GM23338 (cell line): ENCODE data around the gene FAM209B. TPM values are rescaled to one million over a fixed set of nuclear protein-coding genes. Genes with fewer than 3 reads are reported as not detected.

Experiments used
- ATAC-seq: fragments of 200-7000 bp; cut with Tn5 transposase; 3 replicates; pipeline ENCODE4 v1.9.1; 2020
- DNase-seq: peaks from one replicate; pipeline ENCODE4 v3.0.0-alpha.2; 2015; ENCODE audit warnings: low spot score
- H2AFZ ChIP-seq: fragments of 200-600 bp; sonication (generic); 2 replicates; pipeline ENCODE4 v1.8.0; 2016; ENCODE audit warnings: antibody characterized with exemption, mild to moderate bottlenecking, moderate library complexity
- H3F3A ChIP-seq: fragments of 200-600 bp; sonication (generic); replicated peaks from 2 replicates; pipeline ENCODE4 v1.8.0; 2017; ENCODE audit warnings: antibody characterized with exemption, mixed run types, low read depth
- H3K27ac ChIP-seq: fragments of 200-600 bp; sonication (generic); 2 replicates; pipeline ENCODE4 v1.6.1; 2016; ENCODE audit warnings: low read depth
- H3K27me3 ChIP-seq: fragments of 200-600 bp; sonication (generic); 2 replicates; pipeline ENCODE4 v1.8.0; 2016; ENCODE audit warnings: mild to moderate bottlenecking, mixed run types, moderate library complexity; ENCODE audit not compliant: insufficient read depth
- H3K36me3 ChIP-seq: fragments of 200-600 bp; sonication (generic); 2 replicates; pipeline ENCODE4 v1.8.0; 2016; ENCODE audit warnings: mild to moderate bottlenecking; ENCODE audit not compliant: insufficient read depth
- H3K4me1 ChIP-seq: fragments of 200-600 bp; sonication (generic); 2 replicates; pipeline ENCODE4 v1.8.0; 2016; ENCODE audit warnings: mild to moderate bottlenecking, moderate library complexity; ENCODE audit not compliant: insufficient read depth
- H3K4me2 ChIP-seq: fragments of 200-600 bp; sonication (generic); 2 replicates; pipeline ENCODE4 v1.7.1; 2017; ENCODE audit warnings: mixed run types
- H3K4me3 ChIP-seq: fragments of 200-600 bp; sonication (generic); 2 replicates; pipeline ENCODE4 v1.6.1; 2016; ENCODE audit warnings: mixed run types
- H3K79me2 ChIP-seq: fragments of 200-600 bp; sonication (generic); replicated peaks from 2 replicates; pipeline ENCODE4 v1.8.0; 2017; ENCODE audit warnings: mild to moderate bottlenecking; ENCODE audit not compliant: insufficient read depth
- H3K9me2 ChIP-seq: fragments of 200-600 bp; sonication (generic); 2 replicates; pipeline ENCODE4 v1.8.0; 2017; ENCODE audit not compliant: insufficient read depth
- H4K20me1 ChIP-seq: fragments of 200-600 bp; sonication (generic); replicated peaks from 2 replicates; pipeline ENCODE4 v1.8.0; 2017; ENCODE audit warnings: mild to moderate bottlenecking; ENCODE audit not compliant: insufficient read depth
- H3K27ac Mint-ChIP-seq: 2 replicates; pipeline ENCODE4 v1.8.0; 2020; ENCODE audit warnings: inconsistent platforms, mild to moderate bottlenecking, moderate library complexity, mixed read lengths
- H3K27me3 Mint-ChIP-seq: 3 replicates; pipeline ENCODE4 v1.8.0; 2022; ENCODE audit warnings: low read depth, mild to moderate bottlenecking, moderate library complexity, mixed read lengths, inconsistent platforms; ENCODE audit not compliant: insufficient read depth, poor library complexity
- H3K36me3 Mint-ChIP-seq: 3 replicates; pipeline ENCODE4 v1.8.0; 2021; ENCODE audit warnings: low read depth, mild to moderate bottlenecking, inconsistent platforms, moderate library complexity, mixed read lengths
- H3K4me1 Mint-ChIP-seq: 3 replicates; pipeline ENCODE4 v1.8.0; 2020; ENCODE audit warnings: mild to moderate bottlenecking, inconsistent platforms, mixed read lengths
- H3K4me3 Mint-ChIP-seq: 3 replicates; pipeline ENCODE4 v1.8.0; 2021; ENCODE audit warnings: moderate library complexity, mild to moderate bottlenecking, inconsistent platforms, mixed read lengths
- H3K9me3 Mint-ChIP-seq: 3 replicates; pipeline ENCODE4 v1.8.0; 2020; ENCODE audit warnings: moderate library complexity, mild to moderate bottlenecking, inconsistent platforms, mixed read lengths
- CREB1 ChIP-seq: fragments of 250-450 bp; sonication (Bioruptor Pico); IDR thresholded peaks from 2 replicates; pipeline ENCODE4 v1.5.0; 2020; ENCODE audit warnings: low read depth, mild to moderate bottlenecking, moderate library complexity
- EZH2 ChIP-seq: fragments of 200-600 bp; sonication (generic); IDR thresholded peaks from one replicate; pipeline ENCODE4 v1.8.0; 2017; ENCODE audit warnings: antibody characterized with exemption, mild to moderate bottlenecking, low read depth; ENCODE audit not compliant: unreplicated experiment
- EZH2phosphoT487 ChIP-seq: fragments of 200-600 bp; sonication (generic); IDR thresholded peaks from one replicate; pipeline ENCODE4 v1.8.1; 2018; ENCODE audit warnings: antibody characterized with exemption; ENCODE audit not compliant: unreplicated experiment
- JUNB ChIP-seq: IDR thresholded peaks from one replicate; pipeline ENCODE4 v1.6.1; 2016; ENCODE audit warnings: antibody characterized with exemption; ENCODE audit not compliant: unreplicated experiment
- NANOG ChIP-seq: IDR thresholded peaks from 2 replicates; pipeline ENCODE4 v1.6.1; 2016; ENCODE audit warnings: antibody characterized with exemption, borderline replicate concordance
- POLR2AphosphoS5 ChIP-seq: IDR thresholded peaks from 2 replicates; pipeline ENCODE4 v1.6.1; 2016; ENCODE audit warnings: antibody characterized with exemption, low read depth
- STAT1 ChIP-seq: IDR thresholded peaks from one replicate; pipeline ENCODE4 v1.6.1; 2016; ENCODE audit warnings: antibody characterized with exemption; ENCODE audit not compliant: unreplicated experiment
- ZNF114 ChIP-seq: fragments of 250-450 bp; sonication (Bioruptor Pico); IDR thresholded peaks from 2 replicates; pipeline ENCODE4 v1.5.0; 2020; ENCODE audit warnings: mild to moderate bottlenecking, moderate library complexity
- ZNF331 ChIP-seq: fragments of 250-450 bp; sonication (Bioruptor Pico); IDR thresholded peaks from 2 replicates; pipeline ENCODE4 v1.5.0; 2020; ENCODE audit warnings: low read depth, mild to moderate bottlenecking, moderate library complexity
- polyA plus RNA-seq: library from polyadenylated mRNA; unstranded; fragments of >200 nt; fragmentation: Nextera tagmentation; extraction: Ambion mirVana; gene quantifications from 2 replicates; pipeline ENCODE4 v1.2.1, GENCODE V29; 2016
- total RNA-seq: library from RNA; depleted of rRNA; stranded (reverse); fragments of >200 nt; shearing (Covaris generic); gene quantifications from 2 replicates; pipeline ENCODE4 v1.2.3, GENCODE V29; 2014
- TF ChIP-seq, protein P1 (sequence below): fragments of 250-450 bp; sonication (Bioruptor Pico); IDR thresholded peaks from 2 replicates; pipeline ENCODE4 v1.5.0; 2020; ENCODE audit warnings: mild to moderate bottlenecking, moderate library complexity
- TF ChIP-seq, protein P2 (sequence below): IDR thresholded peaks from one replicate; pipeline ENCODE4 v1.6.1; 2018; ENCODE audit warnings: antibody characterized with exemption; ENCODE audit not compliant: unreplicated experiment
- TF ChIP-seq, protein P3 (sequence below), 2 experiments: fragments of 200-600 bp in 1 of 2; sonication (generic) in 1 of 2; conservative IDR thresholded peaks; 2 replicates each; pipeline versions ENCODE4 v1.5.1 to v1.6.1; 2016 to 2017; ENCODE audit warnings: antibody characterized with exemption in 2 of 2, low read depth in 2 of 2, mild to moderate bottlenecking in 2 of 2, moderate library complexity in 1 of 2
- TF ChIP-seq, protein P4 (sequence below): IDR thresholded peaks from 2 replicates; pipeline ENCODE4 v1.6.1; 2016; ENCODE audit warnings: antibody characterized with exemption

Gene FAM209B
- total and polyA plus RNA-seq, 2 experiments from 2014 or later = 1.1 TPM; not detected in 1

DNA sequence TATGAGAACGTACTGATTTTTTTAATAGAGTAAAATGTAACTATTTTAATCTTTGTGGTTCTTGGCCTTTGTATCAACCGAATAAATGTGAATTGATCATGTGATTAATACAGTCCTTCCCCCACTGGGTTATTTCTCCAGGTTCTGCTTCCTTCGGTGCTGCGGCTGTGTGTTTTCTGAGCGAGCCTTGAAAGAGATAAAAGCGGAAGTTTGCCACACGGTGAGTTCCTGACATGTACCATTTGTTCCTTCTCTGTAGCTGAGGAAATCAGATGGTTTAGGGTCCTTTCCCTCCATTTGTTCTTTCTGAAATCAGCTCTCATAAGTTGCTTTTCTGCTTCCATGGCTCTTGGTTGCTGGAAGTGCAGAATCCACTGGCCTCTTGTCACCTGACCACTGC, 49.1 kb upstream of the FAM209B start (continued):
- TF ChIP-seq ZNF331 (CRISPR knock-in tag) (no peak), JUNB (no peak), NANOG (no peak), EZH2 (no peak)

DNA sequence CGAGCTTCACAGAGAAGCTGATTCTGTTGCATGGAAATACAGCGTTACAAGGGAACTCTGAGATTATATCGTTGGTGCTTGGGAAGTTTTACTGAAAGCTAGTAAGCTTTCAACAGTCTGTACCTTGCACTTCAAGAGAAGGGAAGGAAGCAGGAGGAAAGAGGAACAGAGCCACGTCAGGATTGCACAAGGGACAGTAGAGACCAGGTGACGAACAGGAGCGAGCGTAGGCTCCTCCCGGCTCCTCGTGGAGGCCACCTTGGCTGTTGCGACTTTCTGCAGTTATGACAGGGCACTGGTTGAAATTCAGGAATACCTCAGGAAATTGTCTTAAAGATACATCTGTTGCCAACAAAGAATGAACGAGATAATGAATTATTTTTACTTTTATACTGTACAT, 45.8 kb upstream of the FAM209B start:
- Histone ChIP-seq H3K27ac (no peak overlapping the region), H3F3A (no peaks in the 10 kb centered on the region), H3K27me3 (no peaks in the 10 kb centered on the region), H3K4me2 (no peak overlapping the region), H3K4me3 (no peak overlapping the region), H4K20me1 (peaks cover 6% of the 10 kb centered on the region), H3K79me2 (peaks cover 6% of the 10 kb centered on the region; the same call in 1 of the 2 replicates), H3K36me3 (peaks cover 4% of the 10 kb centered on the region; the same call in 1 of the 2 replicates), H3K9me2 (no peaks in the 10 kb centered on the region), H3K4me1 (no peaks in the 10 kb centered on the region), H2AFZ (no peak overlapping the region)
- peaks cover 2% of the 10 kb centered on the region for H3K27me3 Mint-ChIP-seq
- H3K4me3 Mint-ChIP-seq = no peak overlapping the region
- H3K36me3 Mint-ChIP-seq = peaks cover 27% of the 10 kb centered on the region
- DNase-seq (no peak), ATAC-seq (no peak)
- H3K27ac Mint-ChIP-seq = no peak overlapping the region
- H3K4me1 Mint-ChIP-seq = no peaks in the 10 kb centered on the region
- H3K9me3 Mint-ChIP-seq = no peaks in the 10 kb centered on the region; the same call in 2 of the 3 replicates
- no peak for TF ChIP-seq EZH2phosphoT487
- TF ChIP-seq STAT1 = no peak
- TF ChIP-seq, protein P1, sequence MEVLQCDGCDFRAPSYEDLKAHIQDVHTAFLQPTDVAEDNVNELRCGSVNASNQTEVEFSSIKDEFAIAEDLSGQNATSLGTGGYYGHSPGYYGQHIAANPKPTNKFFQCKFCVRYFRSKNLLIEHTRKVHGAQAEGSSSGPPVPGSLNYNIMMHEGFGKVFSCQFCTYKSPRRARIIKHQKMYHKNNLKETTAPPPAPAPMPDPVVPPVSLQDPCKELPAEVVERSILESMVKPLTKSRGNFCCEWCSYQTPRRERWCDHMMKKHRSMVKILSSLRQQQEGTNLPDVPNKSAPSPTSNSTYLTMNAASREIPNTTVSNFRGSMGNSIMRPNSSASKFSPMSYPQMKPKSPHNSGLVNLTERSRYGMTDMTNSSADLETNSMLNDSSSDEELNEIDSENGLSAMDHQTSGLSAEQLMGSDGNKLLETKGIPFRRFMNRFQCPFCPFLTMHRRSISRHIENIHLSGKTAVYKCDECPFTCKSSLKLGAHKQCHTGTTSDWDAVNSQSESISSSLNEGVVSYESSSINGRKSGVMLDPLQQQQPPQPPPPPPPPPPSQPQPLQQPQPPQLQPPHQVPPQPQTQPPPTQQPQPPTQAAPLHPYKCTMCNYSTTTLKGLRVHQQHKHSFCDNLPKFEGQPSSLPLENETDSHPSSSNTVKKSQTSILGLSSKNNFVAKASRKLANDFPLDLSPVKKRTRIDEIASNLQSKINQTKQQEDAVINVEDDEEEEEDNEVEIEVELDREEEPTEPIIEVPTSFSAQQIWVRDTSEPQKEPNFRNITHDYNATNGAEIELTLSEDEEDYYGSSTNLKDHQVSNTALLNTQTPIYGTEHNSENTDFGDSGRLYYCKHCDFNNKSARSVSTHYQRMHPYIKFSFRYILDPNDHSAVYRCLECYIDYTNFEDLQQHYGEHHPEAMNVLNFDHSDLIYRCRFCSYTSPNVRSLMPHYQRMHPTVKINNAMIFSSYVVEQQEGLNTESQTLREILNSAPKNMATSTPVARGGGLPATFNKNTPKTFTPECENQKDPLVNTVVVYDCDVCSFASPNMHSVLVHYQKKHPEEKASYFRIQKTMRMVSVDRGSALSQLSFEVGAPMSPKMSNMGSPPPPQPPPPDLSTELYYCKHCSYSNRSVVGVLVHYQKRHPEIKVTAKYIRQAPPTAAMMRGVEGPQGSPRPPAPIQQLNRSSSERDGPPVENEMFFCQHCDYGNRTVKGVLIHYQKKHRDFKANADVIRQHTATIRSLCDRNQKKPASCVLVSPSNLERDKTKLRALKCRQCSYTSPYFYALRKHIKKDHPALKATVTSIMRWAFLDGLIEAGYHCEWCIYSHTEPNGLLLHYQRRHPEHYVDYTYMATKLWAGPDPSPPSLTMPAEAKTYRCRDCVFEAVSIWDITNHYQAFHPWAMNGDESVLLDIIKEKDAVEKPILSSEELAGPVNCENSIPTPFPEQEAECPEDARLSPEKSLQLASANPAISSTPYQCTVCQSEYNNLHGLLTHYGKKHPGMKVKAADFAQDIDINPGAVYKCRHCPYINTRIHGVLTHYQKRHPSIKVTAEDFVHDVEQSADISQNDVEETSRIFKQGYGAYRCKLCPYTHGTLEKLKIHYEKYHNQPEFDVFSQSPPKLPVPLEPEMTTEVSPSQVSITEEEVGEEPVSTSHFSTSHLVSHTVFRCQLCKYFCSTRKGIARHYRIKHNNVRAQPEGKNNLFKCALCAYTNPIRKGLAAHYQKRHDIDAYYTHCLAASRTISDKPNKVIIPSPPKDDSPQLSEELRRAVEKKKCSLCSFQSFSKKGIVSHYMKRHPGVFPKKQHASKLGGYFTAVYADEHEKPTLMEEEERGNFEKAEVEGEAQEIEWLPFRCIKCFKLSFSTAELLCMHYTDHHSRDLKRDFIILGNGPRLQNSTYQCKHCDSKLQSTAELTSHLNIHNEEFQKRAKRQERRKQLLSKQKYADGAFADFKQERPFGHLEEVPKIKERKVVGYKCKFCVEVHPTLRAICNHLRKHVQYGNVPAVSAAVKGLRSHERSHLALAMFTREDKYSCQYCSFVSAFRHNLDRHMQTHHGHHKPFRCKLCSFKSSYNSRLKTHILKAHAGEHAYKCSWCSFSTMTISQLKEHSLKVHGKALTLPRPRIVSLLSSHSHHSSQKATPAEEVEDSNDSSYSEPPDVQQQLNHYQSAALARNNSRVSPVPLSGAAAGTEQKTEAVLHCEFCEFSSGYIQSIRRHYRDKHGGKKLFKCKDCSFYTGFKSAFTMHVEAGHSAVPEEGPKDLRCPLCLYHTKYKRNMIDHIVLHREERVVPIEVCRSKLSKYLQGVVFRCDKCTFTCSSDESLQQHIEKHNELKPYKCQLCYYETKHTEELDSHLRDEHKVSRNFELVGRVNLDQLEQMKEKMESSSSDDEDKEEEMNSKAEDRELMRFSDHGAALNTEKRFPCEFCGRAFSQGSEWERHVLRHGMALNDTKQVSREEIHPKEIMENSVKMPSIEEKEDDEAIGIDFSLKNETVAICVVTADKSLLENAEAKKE (CRISPR knock-in tag) = no peak
- no peak for TF ChIP-seq ZNF331 (CRISPR knock-in tag)
- no peak for TF ChIP-seq ZNF114 (CRISPR knock-in tag)
- no peak for TF ChIP-seq CREB1
- TF ChIP-seq, protein P2, sequence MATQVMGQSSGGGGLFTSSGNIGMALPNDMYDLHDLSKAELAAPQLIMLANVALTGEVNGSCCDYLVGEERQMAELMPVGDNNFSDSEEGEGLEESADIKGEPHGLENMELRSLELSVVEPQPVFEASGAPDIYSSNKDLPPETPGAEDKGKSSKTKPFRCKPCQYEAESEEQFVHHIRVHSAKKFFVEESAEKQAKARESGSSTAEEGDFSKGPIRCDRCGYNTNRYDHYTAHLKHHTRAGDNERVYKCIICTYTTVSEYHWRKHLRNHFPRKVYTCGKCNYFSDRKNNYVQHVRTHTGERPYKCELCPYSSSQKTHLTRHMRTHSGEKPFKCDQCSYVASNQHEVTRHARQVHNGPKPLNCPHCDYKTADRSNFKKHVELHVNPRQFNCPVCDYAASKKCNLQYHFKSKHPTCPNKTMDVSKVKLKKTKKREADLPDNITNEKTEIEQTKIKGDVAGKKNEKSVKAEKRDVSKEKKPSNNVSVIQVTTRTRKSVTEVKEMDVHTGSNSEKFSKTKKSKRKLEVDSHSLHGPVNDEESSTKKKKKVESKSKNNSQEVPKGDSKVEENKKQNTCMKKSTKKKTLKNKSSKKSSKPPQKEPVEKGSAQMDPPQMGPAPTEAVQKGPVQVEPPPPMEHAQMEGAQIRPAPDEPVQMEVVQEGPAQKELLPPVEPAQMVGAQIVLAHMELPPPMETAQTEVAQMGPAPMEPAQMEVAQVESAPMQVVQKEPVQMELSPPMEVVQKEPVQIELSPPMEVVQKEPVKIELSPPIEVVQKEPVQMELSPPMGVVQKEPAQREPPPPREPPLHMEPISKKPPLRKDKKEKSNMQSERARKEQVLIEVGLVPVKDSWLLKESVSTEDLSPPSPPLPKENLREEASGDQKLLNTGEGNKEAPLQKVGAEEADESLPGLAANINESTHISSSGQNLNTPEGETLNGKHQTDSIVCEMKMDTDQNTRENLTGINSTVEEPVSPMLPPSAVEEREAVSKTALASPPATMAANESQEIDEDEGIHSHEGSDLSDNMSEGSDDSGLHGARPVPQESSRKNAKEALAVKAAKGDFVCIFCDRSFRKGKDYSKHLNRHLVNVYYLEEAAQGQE = no peak
- TF ChIP-seq, protein P3, sequence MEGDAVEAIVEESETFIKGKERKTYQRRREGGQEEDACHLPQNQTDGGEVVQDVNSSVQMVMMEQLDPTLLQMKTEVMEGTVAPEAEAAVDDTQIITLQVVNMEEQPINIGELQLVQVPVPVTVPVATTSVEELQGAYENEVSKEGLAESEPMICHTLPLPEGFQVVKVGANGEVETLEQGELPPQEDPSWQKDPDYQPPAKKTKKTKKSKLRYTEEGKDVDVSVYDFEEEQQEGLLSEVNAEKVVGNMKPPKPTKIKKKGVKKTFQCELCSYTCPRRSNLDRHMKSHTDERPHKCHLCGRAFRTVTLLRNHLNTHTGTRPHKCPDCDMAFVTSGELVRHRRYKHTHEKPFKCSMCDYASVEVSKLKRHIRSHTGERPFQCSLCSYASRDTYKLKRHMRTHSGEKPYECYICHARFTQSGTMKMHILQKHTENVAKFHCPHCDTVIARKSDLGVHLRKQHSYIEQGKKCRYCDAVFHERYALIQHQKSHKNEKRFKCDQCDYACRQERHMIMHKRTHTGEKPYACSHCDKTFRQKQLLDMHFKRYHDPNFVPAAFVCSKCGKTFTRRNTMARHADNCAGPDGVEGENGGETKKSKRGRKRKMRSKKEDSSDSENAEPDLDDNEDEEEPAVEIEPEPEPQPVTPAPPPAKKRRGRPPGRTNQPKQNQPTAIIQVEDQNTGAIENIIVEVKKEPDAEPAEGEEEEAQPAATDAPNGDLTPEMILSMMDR (conservative IDR thresholded peaks at IDR 0.05; ENCODE audit: low read depth in 2 of 2) = no peak
- TF ChIP-seq NANOG = no peak
- TF ChIP-seq POLR2AphosphoS5 = no peak
- TF ChIP-seq, protein P4, sequence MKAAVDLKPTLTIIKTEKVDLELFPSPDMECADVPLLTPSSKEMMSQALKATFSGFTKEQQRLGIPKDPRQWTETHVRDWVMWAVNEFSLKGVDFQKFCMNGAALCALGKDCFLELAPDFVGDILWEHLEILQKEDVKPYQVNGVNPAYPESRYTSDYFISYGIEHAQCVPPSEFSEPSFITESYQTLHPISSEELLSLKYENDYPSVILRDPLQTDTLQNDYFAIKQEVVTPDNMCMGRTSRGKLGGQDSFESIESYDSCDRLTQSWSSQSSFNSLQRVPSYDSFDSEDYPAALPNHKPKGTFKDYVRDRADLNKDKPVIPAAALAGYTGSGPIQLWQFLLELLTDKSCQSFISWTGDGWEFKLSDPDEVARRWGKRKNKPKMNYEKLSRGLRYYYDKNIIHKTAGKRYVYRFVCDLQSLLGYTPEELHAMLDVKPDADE = no peak
- TF ChIP-seq EZH2 = no peak
- TF ChIP-seq JUNB = no peak
